ENCODE measurements around the gene TROAP.
A peak's percentile ranks its signal among the peaks of the same experiment; 100 is the strongest.
"Not testable (repeated sequence)": the region's sequence is repeated elsewhere in the genome, so short reads cannot be mapped to it uniquely, and the experiment has no call there.

The TROAP gene

DNA sequence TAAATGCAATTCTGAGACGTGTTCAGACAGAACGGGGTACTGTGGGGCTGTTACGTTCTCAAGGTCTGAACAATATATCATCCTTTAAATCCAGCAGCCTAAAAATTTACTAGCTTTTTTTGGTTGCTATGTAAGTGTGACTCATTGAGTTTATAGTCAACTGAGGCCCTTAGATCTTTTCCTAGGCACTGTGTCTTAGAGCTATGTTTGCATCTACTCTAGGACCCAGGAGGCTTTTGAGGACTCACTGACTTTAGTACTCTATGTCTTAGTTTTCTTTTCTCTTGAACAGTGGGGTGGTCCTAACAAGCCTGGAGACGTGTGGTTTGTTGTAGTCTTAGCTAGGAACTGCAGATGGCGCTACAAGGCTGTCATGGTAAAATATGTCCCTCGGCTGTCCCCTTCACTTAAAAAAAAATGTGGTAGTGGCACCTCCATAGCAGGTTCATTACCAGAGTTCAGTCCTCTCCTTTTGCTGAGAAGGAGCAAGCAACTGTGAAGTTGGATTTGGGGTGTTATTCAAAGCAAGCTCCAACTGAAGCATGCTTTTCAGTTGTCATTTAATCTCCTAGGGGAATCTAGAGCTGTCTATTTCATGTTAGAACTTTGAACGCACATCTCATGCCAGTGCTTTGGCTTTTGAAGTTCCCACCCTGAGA is 35.6 kb downstream of the TROAP start:
- peak; percentile 80 for FAIRE-seq

DNA sequence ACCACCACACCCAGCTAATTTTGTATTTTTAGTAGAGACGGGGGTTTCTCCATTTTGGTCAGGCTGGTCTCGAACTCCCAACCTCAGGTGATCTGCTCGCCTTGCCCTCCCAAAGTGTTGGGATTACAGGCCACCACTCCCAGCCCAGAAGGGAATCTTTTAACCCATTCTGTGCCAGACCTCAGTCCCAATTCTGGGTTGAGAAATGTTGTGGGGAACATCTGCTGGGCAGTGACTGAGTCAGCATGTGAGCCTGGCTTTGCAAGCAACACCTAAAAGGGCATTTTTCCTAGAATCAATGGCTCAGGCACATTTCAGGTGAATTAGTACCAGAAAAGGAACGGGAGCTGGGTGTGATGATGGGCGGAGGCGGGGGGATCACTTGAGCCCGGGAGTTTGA is 36.6 kb downstream of the TROAP start:
- no peak for FAIRE-seq
- DNase-seq (ENCODE audit: extremely low spot score, insufficient read length, low read depth), result no peak

More for the DNA sequence above, 35.6 kb downstream of the TROAP start:
- no peak for DNase-seq (ENCODE audit: extremely low spot score, insufficient read length, low read depth)

DNA sequence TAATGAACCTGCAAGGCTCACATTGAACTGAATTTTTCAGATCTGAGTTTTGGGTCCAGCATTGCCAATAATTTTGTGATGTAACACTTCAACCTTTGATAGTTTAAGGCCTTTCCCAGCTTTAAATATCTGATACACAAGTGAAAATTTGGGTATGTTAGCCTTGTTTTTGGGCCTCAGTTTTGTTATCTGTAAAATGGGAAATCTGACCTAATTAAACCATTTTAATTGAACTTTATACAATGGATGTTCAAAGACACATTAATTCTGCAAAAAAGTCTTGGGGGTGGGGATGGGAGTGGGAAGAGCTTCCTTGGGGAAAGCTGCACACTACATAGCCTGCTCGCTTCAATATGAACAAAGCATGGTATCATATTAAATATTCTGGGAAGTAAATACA is 39.0 kb downstream of the TROAP start:
- no peak for FAIRE-seq
- no peak for DNase-seq (ENCODE audit: extremely low spot score, insufficient read length, low read depth)

DNA sequence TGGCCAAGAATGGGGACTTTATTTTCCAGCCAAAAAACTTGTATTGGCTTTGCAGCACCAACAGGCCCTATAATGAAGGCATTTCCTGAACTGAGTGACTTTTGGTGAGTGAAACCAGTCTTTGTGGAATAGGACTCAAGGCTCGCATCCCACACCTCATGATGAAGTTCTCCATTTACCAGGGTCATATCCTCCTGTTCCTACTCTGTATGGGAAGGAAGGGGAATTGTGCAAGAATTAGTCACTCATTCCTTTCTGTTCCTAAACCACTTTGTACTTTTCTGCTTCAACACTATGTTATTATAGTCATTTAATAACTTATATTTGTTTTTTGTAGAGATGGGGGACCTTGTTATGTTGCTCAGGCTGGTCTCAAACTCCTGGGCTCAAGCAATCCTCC is 41.9 kb downstream of the TROAP start:
- DNase-seq (ENCODE audit: extremely low spot score, insufficient read length, low read depth), result no peak
- no peak for FAIRE-seq

DNA sequence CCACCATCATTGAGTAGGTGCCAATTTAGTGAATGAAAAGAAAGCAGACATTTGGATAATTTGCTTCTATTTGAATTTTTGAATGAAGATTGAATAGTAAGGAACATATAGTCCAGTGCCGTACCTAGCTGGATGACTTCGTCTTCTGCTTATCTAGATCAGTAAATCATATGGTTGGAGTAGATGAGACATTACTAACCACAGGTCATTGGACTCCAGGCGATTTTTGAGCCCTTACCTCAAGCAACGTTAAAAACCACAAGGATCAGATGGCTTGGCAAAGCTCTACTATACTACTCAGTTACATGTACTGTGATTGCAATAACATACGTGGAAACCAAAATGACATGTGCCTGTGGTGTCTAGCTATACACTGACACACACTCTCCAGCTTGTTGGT is 42.5 kb downstream of the TROAP start:
- no peak for DNase-seq (ENCODE audit: extremely low spot score, insufficient read length, low read depth)
- no peak for FAIRE-seq

DNA sequence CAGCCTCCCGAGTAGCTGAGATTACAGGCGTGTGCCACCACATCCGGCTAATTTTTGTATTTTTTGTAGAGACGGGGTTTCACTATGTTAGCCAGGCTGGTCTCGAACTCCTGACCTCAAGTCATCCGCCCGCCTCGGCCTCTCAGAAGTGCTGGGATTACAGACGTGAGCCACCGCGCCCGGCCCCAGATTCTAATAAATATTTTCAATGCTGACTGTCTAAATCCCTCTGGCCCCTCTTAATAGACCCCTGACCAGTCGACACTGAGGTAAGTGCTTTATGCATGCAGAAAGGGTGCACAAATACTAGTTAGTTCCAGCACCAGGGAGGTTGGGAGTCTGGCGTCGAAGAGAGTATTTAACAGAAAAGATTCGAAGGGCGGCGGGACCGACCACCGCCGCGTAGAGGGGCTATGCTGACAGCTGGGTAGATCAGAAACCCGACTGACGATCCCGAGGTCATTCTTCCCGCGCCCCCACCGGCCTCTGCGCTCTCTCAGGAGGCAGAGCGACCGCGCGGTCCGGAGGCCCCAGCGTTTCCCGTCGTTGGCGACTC is 43.1 kb downstream of the TROAP start:
- DNase-seq (ENCODE audit: extremely low spot score, insufficient read length, low read depth) (no peak), FAIRE-seq (no peak)

DNA sequence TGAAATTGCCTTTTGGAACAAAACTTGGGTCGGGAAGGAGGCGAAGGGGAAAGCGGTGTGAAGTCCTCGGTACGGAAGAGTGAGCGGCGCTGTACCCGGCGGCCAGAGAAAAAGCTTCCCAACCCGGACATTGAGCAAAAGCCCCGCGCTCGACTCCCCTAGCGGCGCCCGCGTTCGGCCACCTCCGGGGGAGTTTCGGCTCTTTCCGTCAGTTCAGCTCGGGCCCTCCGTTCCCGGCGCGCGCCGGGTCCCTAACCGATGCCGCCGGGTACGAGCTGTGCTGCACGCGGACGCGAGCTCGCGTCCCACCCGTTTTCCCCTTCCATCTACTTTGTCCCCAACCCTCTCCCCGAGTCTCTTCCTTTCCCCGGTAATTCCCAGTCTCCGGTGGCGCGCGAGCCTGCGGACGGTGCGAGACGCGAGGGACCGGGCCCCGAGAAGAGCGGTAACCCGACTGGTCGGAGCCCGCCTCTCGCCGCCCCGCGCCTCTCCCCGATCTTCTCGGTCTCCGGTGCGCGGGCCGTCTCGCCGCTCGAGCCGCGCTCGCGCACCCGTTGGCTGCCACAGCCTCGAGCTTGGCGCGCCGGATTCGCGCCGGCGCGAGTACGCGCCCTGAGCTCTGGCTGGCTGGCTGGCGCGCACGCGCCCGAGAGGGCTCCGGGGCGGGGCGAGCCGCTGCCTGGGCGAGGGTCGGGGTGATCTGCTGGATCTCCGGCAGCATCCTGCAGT is 43.8 kb downstream of the TROAP start:
- DNase-seq (ENCODE audit: extremely low spot score, insufficient read length, low read depth), result peak; percentile 87
- peak; percentile 87 for FAIRE-seq

DNA sequence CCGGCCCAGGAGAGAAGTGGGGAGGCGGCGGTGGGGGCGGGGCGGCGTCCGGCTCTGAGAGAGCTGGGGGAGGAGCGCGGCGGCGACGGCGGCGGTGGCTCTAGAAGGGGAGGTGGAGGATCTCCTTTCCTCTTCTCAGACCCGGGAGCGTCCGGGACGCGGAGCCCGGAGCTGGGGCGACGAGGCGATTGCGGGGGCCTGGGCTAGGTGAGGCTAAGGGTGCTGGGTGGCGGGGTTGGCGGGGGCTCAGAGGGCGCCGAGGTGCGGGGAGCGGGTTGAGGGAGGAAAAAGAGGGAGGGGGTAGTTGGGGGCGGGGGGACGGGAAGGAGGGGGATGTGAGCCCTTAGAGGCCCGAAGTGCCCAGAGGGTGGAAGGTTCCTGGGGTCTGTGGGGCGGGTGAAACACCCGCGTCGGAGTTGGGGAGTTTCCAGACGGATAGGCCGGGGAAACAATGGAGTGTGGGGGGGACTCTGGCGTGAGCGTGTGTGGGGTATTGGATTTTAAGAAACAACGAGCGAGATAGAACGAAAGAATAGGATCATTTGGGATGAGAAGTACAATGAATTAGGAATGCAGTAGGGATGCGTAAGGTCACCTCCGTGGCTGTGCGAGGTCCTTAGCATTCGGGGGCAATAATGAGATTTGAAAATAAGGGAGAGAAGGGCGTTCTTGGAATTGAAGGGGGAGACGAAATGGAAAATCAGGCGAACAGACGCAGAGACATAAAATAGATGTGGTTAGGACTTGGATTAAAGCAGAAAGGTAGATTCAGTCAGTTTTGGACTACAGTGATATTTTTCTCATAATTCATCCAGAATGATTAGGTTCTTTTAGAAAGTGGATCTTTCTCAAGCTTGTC is 44.6 kb downstream of the TROAP start, which contains the start of gene SPATS2:
SPATS2 (plus strand) TSS at position 82 of the 859 bp plus-strand sequence. CDS start 93,551 bp downstream, outside the sequence.
- no peak for FAIRE-seq
- no peak for DNase-seq (ENCODE audit: extremely low spot score, insufficient read length, low read depth)

DNA sequence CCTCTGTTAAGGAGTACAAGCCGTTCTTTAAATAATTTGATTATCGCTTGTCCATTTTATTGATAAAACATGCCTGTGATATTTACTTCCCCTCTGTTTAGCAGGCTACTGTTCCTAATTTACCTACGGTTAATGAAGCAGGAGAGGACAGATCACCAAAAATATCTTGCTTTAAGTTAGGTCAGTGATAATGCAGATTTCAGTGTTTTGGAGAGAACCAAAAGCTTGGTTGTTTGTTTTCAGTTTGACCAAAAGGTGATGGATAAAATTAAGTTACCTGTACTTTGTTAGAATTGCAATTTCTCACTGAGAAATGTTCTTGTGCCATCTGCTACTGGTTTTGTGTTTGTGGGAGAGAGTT is 45.2 kb downstream of the TROAP start:
- no peak for DNase-seq (ENCODE audit: extremely low spot score, insufficient read length, low read depth)
- peak; percentile 45 for FAIRE-seq

DNA sequence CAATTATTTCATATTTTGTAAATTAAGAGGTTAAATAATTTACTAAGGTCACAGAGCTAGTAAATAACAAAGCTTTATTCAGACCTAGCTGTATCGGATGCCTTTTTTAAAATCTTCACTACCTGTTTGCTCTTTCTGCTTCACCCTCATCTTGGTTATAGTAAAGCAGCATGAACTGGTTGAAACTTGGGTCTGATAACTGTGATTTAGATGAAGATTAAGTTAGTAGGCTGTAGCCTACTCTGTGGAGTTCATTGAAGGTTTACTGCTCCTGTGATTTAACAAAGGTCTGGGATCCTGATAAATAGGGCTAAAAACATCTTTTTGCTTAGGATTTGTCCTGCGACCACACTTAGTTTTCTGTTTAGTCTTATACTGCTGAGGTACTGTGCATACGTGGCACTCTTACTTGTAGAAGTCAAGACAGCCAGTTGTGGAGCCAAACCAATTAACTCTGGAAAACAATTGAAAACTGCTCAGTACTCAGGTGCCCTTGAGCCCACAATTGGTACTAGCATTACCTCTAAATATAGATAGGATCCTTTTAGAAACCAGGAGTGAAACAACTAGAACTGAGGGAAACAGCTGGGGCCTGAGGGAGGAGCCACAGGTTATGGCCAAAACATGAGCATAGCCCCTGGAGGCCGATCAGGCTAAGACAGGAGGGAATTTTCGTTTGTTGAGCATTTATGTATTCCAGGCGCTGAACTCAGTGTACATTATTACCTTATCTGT is 46.5 kb downstream of the TROAP start:
- DNase-seq (ENCODE audit: extremely low spot score, insufficient read length, low read depth), result no peak
- FAIRE-seq, result peak; percentile 78

DNA sequence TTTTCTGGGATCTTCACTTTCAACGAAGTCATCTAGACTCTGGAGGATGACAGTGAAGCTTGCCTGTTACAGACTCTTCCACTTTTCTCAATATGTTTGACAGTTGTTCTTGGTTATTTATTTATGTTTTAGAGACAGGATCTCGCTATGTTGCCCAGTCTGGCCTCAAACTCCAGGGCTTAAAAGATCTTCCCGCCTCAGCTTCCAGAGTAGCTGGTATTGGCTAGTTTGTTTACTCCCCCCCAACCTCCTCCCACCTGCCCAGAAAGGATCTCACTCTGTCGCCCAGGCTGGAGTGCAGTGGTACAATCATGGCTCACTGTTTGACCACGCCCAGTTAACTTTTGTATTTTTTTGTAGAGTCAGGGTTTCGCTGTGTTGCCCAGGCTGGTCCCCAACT is 47.5 kb downstream of the TROAP start:
- no peak for FAIRE-seq
- DNase-seq (ENCODE audit: extremely low spot score, insufficient read length, low read depth), result no peak

DNA sequence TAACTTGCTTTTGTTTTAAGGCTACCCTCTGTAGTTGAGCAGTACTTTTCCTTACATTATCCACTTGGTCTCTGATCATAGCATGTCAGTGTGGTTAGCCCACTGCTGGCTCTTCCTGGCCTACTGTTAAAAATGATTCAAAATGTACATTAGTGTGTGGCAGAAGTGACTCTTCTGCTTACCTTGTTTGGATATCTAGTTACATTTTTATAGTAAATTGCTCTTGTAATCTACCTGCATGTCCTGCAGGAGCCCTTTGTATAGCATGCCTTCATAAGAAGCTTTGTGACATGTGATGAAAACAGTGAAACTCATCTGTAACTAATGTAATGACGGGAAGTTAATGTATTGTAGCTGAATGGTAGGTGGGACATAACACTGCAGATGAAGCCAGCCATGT is 52.4 kb downstream of the TROAP start:
- DNase-seq (ENCODE audit: extremely low spot score, insufficient read length, low read depth) (no peak), FAIRE-seq (peak; percentile 48)

DNA sequence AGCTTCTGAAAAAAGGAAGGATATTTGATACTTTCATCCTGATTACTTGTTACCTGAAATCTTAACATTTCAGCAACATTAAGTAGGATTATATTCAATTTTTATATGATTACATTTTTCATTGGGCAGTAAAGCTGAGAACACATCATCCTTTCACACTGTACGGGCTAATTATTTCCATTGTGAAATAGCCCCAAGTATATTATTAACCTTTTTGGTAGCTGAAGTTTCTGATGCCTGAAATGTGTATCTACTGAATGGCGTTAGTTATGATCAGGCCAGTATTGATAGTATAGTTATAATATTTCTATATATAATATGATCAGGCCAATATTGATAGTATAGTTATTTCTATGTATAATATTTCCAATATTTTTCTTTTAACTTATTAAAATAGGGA is 54.3 kb downstream of the TROAP start:
- FAIRE-seq, result peak; percentile 42
- DNase-seq (ENCODE audit: extremely low spot score, insufficient read length, low read depth), result no peak

DNA sequence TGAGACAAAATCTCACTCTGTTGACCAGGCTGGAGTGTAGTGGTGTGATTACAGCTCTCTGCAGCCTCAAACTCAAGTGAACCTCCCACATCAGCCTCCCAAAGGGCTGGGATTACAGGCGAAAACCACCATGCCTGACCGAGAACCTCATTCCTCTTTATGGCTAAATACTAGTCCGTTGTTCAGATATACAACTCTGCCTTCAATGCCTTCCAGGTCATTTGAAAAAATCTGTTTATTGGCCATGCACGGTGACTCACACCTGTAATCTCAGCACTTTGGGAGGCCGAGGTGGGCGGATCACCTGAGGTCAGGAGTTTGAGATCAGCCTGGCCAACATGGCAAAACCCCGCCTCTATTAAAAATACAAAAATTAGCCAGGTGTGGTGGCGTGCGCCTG is 57.1 kb downstream of the TROAP start:
- not testable (repeated sequence) for DNase-seq (ENCODE audit: extremely low spot score, insufficient read length, low read depth); FAIRE-seq
